Chondrocyte (in vitro differentiated cells): ENCODE data around the gene TMCC2. TPM values are rescaled to one million over a fixed set of nuclear protein-coding genes. Genes with fewer than 3 reads are reported as not detected.

ENCODE experiments used
- DNase-seq: peaks from one replicate; pipeline ENCODE4 v3.0.0; 2021; ENCODE audit warnings: mixed read lengths, low spot score
- H3K27ac Mint-ChIP-seq: one replicate; pipeline ENCODE4 v1.8.0; 2021; ENCODE audit warnings: mild to moderate bottlenecking, moderate library complexity, mixed read lengths; ENCODE audit not compliant: unreplicated experiment
- H3K27me3 Mint-ChIP-seq: 2 replicates; pipeline ENCODE4 v1.8.0; 2021; ENCODE audit warnings: low read depth, mixed read lengths
- H3K36me3 Mint-ChIP-seq: 2 replicates; pipeline ENCODE4 v1.8.0; 2021; ENCODE audit warnings: low read depth, mixed read lengths
- H3K4me1 Mint-ChIP-seq: 2 replicates; pipeline ENCODE4 v1.8.0; 2021; ENCODE audit warnings: low read depth, mild to moderate bottlenecking, mixed read lengths
- H3K4me3 Mint-ChIP-seq: one replicate; pipeline ENCODE4 v1.8.0; 2021; ENCODE audit warnings: mild to moderate bottlenecking, moderate library complexity, mixed read lengths; ENCODE audit not compliant: unreplicated experiment
- H3K9me3 Mint-ChIP-seq: 2 replicates; pipeline ENCODE4 v1.8.0; 2021; ENCODE audit warnings: low read depth, mixed read lengths
- total RNA-seq: library from RNA; stranded (reverse); gene quantifications from 3 replicates; pipeline ENCODE4 v1.2.1, GENCODE V29; 2021
- TF ChIP-seq, protein P1 (sequence below): fragments of 200-600 bp; sonication (generic); IDR thresholded peaks from 2 replicates; pipeline ENCODE4 v1.5.0; 2021; ENCODE audit warnings: antibody characterized with exemption, mild to moderate bottlenecking, moderate library complexity

TMCC2 gene
- total RNA-seq, 1 donor from 2014 or later = 4.8 TPM

DNA sequence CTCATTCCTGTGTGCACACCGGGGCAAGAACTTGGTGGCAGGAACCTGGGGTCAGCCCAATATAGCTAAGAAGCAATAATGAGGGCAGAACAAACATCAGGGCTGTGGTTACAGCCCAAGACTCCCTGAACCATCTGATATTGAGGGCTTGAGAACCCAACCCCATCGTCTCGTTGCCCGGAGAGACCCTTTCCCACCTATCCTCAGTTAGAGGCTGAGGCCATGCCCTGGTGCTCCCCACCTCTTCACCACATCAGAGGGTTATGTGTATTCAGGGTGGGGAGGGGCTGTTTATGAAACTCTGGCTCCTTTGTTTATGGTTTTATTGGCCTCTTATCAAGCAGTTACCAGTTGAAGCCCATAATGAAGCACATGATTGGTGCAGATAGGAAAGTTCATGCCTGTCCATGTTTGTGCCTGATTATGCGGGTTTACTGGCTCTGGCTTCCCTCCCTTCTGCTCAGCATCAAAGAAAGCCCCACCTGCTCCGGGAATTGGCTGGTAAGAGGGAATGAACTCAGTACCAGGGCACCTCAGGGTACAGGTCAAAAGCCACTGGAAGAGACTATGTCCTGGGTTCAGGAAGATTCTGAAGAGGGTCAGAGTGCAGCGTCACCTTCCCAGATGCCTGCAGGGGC lies 79.3 kb downstream of the TMCC2 start:
- Mint-ChIP-seq H3K36me3 (peaks cover 34% of the 10 kb centered on the region), H3K27me3 (no peaks in the 10 kb centered on the region), H3K9me3 (no peaks in the 10 kb centered on the region), H3K4me3 (no peak overlapping the region), H3K27ac (no peak overlapping the region), H3K4me1 (peaks cover 5% of the 10 kb centered on the region)
- DNase-seq = no peak
- TF ChIP-seq, protein P1, sequence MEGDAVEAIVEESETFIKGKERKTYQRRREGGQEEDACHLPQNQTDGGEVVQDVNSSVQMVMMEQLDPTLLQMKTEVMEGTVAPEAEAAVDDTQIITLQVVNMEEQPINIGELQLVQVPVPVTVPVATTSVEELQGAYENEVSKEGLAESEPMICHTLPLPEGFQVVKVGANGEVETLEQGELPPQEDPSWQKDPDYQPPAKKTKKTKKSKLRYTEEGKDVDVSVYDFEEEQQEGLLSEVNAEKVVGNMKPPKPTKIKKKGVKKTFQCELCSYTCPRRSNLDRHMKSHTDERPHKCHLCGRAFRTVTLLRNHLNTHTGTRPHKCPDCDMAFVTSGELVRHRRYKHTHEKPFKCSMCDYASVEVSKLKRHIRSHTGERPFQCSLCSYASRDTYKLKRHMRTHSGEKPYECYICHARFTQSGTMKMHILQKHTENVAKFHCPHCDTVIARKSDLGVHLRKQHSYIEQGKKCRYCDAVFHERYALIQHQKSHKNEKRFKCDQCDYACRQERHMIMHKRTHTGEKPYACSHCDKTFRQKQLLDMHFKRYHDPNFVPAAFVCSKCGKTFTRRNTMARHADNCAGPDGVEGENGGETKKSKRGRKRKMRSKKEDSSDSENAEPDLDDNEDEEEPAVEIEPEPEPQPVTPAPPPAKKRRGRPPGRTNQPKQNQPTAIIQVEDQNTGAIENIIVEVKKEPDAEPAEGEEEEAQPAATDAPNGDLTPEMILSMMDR = no peak

DNA sequence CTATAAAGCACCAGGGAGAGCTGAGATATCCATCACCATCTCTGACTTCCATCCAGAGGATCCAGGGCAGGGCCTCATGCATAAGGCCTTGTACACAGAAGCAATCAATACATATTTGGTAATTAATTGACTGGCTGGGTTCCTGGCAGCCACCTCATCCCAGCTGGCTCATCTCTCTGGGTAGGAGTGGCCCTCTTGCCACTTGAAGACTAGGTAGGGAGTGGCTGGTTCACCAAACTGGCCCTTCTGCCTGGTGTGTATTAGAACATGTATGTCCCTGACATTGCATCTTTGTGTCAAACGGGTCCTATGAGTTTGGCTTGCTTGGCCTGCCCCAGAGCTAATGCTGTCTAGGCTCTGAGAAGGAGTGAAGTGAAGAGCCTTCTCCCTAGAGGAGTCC lies 82.0 kb downstream of the TMCC2 start:
- peaks cover 29% of the 10 kb centered on the region for H3K36me3 Mint-ChIP-seq
- peaks cover 20% of the 10 kb centered on the region for H3K4me1 Mint-ChIP-seq
- no peaks in the 10 kb centered on the region for H3K9me3 Mint-ChIP-seq
- TF ChIP-seq, protein P1 = no peak
- H3K27me3 Mint-ChIP-seq = no peaks in the 10 kb centered on the region
- H3K27ac Mint-ChIP-seq = no peak overlapping the region
- no peak overlapping the region for H3K4me3 Mint-ChIP-seq
- no peak for DNase-seq

DNA sequence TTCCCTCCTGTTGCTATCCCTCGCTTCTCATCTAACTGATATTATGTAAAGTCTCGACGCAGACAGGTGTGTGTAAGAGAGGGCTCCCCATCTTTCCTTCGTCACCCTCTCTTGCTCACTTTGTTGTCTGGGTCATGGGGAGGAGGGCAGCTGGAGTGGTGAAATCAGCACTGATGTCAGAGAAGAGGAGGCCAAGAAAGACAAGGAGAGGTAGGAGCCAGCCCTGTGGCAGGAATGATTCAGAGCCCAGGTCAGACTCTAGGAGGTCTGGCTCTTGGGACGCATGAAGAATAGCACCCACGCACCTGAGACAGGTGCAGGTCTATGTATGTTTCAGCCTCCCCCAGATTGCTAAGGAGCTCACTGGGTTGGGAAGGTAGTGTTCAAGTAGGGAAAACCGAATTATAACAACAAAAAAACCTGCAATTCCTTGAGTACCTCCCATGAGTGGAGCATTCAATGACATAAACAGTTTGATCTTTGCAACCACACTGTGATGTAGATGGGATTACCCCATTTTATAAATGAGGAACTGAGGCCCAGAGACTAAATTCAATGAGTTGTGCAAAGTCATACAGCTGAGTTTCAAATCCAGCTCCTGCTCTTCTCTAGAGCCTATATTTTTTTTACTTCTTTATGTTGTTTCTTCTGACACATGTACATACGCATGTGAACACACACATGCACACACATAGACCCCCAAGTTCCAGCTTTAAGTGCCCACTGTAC lies 83.4 kb downstream of the TMCC2 start:
- Mint-ChIP-seq H3K36me3 (peaks cover 18% of the 10 kb centered on the region), H3K27ac (no peak overlapping the region), H3K4me3 (no peak overlapping the region), H3K9me3 (no peaks in the 10 kb centered on the region), H3K27me3 (no peaks in the 10 kb centered on the region), H3K4me1 (peaks cover 22% of the 10 kb centered on the region)
- no peak for DNase-seq
- TF ChIP-seq, protein P1 = no peak

DNA sequence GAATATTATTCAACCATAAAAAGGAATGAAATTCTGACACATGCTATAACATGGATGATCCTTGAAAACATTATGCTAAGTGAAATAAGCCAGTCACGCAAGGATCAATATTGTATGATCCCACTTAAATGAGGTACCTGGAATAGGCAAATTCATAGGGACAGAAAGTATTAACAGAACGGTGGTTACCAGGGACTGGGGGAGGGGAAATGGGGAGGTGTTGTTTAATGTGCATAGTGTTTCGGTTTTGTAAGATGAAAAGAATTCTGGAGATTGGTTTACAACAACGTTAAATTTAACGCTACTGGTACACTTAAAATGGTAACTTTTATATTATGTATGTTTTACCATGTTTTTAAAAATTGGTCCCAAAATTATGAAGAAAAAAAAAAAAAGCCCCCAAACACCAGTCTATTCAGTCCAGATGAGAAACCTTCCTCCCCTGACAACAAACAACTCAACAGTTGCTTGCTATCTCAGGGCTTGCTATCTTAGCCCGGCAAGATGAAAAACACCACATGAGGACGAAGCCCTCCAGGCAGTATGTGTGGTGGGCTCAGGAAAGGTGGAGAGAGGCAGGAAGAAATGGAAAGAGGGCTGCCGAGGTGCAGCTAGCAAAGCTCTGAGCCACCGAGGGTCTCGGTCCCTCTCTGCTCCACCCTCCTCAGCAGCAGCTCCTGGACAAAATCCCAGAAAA lies 85.3 kb downstream of the TMCC2 start:
- TF ChIP-seq, protein P1 = no peak
- Mint-ChIP-seq H3K4me1 (peaks cover 38% of the 10 kb centered on the region), H3K27me3 (no peaks in the 10 kb centered on the region), H3K27ac (peak overlapping the region; percentile 22), H3K36me3 (peaks cover 10% of the 10 kb centered on the region), H3K9me3 (no peaks in the 10 kb centered on the region), H3K4me3 (no peak overlapping the region)
- DNase-seq = no peak

DNA sequence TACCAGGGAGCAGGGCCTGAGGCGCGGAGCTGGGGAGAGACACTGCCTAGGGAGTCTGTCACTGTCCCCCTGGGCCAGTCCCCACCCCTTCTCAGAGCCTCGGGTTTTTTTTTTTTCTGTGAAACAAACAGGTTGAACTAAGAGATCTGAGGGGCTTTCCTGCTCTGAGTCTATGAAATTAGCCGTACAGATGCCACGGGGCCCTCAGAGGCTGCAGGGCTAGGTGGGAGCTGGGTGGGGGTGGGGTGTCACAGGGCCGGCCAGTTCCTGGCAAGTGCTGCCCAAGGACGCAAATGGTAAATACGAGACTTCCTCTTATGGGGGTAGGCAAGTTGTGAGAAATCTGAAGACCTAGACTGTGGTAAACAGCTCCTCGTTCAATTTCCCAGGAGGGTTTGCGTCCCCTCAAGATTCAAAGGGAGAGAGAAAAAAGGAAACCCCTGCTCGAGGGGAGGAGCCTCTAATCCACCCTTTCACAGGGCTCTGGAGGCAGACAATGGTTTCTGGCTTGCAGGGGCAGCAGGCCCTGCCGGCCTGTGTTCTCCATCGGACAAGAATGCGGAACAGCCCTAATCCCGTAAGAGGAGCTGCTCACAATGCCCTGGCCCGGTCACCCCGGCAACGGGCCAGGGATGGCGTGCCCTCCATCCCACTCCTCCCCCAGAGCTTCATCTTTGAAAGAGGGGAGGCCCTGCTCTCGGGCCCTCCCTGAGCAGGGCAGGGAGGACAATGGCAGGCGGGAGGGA lies 86.0 kb downstream of the TMCC2 start:
- H3K9me3 Mint-ChIP-seq = no peaks in the 10 kb centered on the region
- H3K27ac Mint-ChIP-seq = peak overlapping the region; percentile 63
- peaks cover 6% of the 10 kb centered on the region for H3K36me3 Mint-ChIP-seq
- TF ChIP-seq, protein P1 = no peak
- H3K27me3 Mint-ChIP-seq = no peaks in the 10 kb centered on the region
- H3K4me3 Mint-ChIP-seq = peak overlapping the region; percentile 40
- peaks cover 45% of the 10 kb centered on the region for H3K4me1 Mint-ChIP-seq
- DNase-seq = no peak
